K562 (cell line): Measurements from ENCODE around the gene RBX1. TPM values are rescaled to one million over a fixed set of nuclear protein-coding genes. Genes with fewer than 3 reads are reported as not detected.

ENCODE experiments used
- ATF1 ChIP-seq, 2 experiments: fragments of 450-650 bp in 1 of 2; IDR thresholded peaks; 2 replicates each; pipeline ENCODE4 v1.6.1; 2016; ENCODE audit warnings: missing compliant biosample characterization in 1 of 2, missing genetic modification characterization in 1 of 2
- EP400 ChIP-seq: fragments of 450-650 bp; IDR thresholded peaks from 2 replicates; pipeline ENCODE4 v1.6.1; 2017; ENCODE audit warnings: antibody characterized with exemption, mild to moderate bottlenecking, moderate library complexity
- MTA1 ChIP-seq: fragments of 450-650 bp; IDR thresholded peaks from 2 replicates; pipeline ENCODE4 v1.6.1; 2017; ENCODE audit warnings: borderline replicate concordance
- NCOA6 ChIP-seq: fragments of 450-650 bp; IDR thresholded peaks from 2 replicates; pipeline ENCODE4 v1.6.1; 2017; ENCODE audit warnings: mild to moderate bottlenecking
- NONO ChIP-seq, 2 experiments: fragments of 200-400 bp in 1 of 2; fragments of 450-650 bp in 1 of 2; formaldehyde crosslinking in 1 of 2; IDR thresholded peaks; 2 replicates each; pipeline ENCODE4 v1.6.1; 2017; ENCODE audit warnings: low read depth in 2 of 2, mild to moderate bottlenecking in 2 of 2, moderate library complexity in 2 of 2, low read length in 1 of 2
- PTRF ChIP-seq: fragments of 450-650 bp; IDR thresholded peaks from 2 replicates; pipeline ENCODE4 v1.6.1; 2016; ENCODE audit warnings: mild to moderate bottlenecking, missing genetic modification characterization, missing compliant biosample characterization
- SAFB2 ChIP-seq: fragments of 200-400 bp; formaldehyde crosslinking; IDR thresholded peaks from 2 replicates; pipeline ENCODE4 v1.6.1; 2018; ENCODE audit warnings: borderline replicate concordance, low read length, low read depth, moderate library complexity; ENCODE audit not compliant: severe bottlenecking
- TAF1 ChIP-seq: IDR thresholded peaks from 2 replicates; pipeline ENCODE4 v1.6.1; 2011; ENCODE audit warnings: mild to moderate bottlenecking, low read length, moderate library complexity; ENCODE audit not compliant: insufficient read depth, control insufficient read depth, severe bottlenecking; ENCODE audit errors: extremely low read depth
- TBP ChIP-seq: optimal IDR thresholded peaks from 2 replicates; pipeline ENCODE3; 2011; ENCODE audit warnings: low read depth, low read length, improper control_type of control experiment
- YBX1 ChIP-seq: fragments of 450-650 bp; IDR thresholded peaks from 2 replicates; pipeline ENCODE4 v1.7.1; 2016; ENCODE audit warnings: mild to moderate bottlenecking
- ZBTB17 ChIP-seq: fragments of 450-650 bp; formaldehyde crosslinking; IDR thresholded peaks from 2 replicates; pipeline ENCODE4 v1.4.0; 2020; ENCODE audit warnings: mild to moderate bottlenecking
- ZNF174 ChIP-seq: fragments of 250-450 bp; sonication (Bioruptor Pico); IDR thresholded peaks from 2 replicates; pipeline ENCODE4 v1.4.0; 2020; ENCODE audit warnings: mild to moderate bottlenecking
- ZNF197 ChIP-seq: fragments of 200-800 bp; sonication (Bioruptor generic); IDR thresholded peaks from 2 replicates; pipeline ENCODE4 v1.6.1; 2016; ENCODE audit warnings: low read depth, missing genetic modification characterization, missing compliant biosample characterization
- ZNF212 ChIP-seq: fragments of 450-650 bp; formaldehyde crosslinking; IDR thresholded peaks from 2 replicates; pipeline ENCODE4 v1.4.0; 2020; ENCODE audit warnings: mild to moderate bottlenecking
- ZNF354B ChIP-seq: fragments of 250-450 bp; sonication (Bioruptor Pico); IDR thresholded peaks from 2 replicates; pipeline ENCODE4 v1.4.0; 2020
- ZNF717 ChIP-seq: fragments of 250-450 bp; sonication (Bioruptor Pico); IDR thresholded peaks from 2 replicates; pipeline ENCODE4 v1.5.0; 2021
- polyA plus RNA-seq, 8 experiments: library from polyadenylated mRNA; depleted of rRNA in 4 of 8; stranded (reverse) in 5 of 8; unstranded in 3 of 8; fragments of >200 nt; fragmentation: Nextera tagmentation in 2 of 8; fragmentation: Illumina TruSeq in 1 of 8; extraction: Ambion mirVana in 2 of 8; extraction: Trizol in 1 of 8; gene quantifications; 2 replicates each; pipeline versions ENCODE4 v1.2.1 to v1.2.3, GENCODE V29; 2011 to 2014; ENCODE audit warnings: inconsistent platforms in 1 of 8, missing spikeins in 1 of 8
- total RNA-seq, 7 experiments: library from RNA; depleted of rRNA in 6 of 7; stranded (reverse); fragments of >200 nt in 6 of 7; fragmentation: Illumina TruSeq in 2 of 7; extraction: Trizol in 2 of 7; gene quantifications; 2 replicates each; pipeline versions ENCODE4 v1.2.1 to v1.2.3, GENCODE V29; 2011 to 2021; ENCODE audit warnings: low replicate concordance in 1 of 7
- TF ChIP-seq, protein P1 (sequence below): fragments of 450-650 bp; IDR thresholded peaks from 2 replicates; pipeline ENCODE4 v1.6.1; 2014; ENCODE audit warnings: low read depth, mild to moderate bottlenecking, moderate library complexity, borderline replicate concordance
- TF ChIP-seq, protein P2 (sequence below): fragments of 250-450 bp; sonication (Bioruptor Pico); IDR thresholded peaks from 2 replicates; pipeline ENCODE4 v1.4.0; 2020
- TF ChIP-seq, protein P3 (sequence below): sonication (generic); formaldehyde crosslinking; IDR thresholded peaks from 2 replicates; pipeline ENCODE4 v1.8.1; 2023; ENCODE audit warnings: mild to moderate bottlenecking, missing genetic modification reagents
- TF ChIP-seq, protein P4 (sequence below): fragments of 250-450 bp; sonication (Bioruptor Pico); IDR thresholded peaks from 2 replicates; pipeline ENCODE4 v1.5.0; 2020; ENCODE audit warnings: mild to moderate bottlenecking
- TF ChIP-seq, protein P5 (sequence below): fragments of 250-450 bp; sonication (Bioruptor Pico); IDR thresholded peaks from 2 replicates; pipeline ENCODE4 v1.8.0; 2021; ENCODE audit warnings: moderate library complexity, mild to moderate bottlenecking, inconsistent platforms

Gene RBX1
- total and polyA plus RNA-seq, 9 of the 15 experiments (the other 6 are each of a cell fraction or from before 2014, with no cell fraction given) = 44.0 to 259 (median 67.9) TPM

DNA sequence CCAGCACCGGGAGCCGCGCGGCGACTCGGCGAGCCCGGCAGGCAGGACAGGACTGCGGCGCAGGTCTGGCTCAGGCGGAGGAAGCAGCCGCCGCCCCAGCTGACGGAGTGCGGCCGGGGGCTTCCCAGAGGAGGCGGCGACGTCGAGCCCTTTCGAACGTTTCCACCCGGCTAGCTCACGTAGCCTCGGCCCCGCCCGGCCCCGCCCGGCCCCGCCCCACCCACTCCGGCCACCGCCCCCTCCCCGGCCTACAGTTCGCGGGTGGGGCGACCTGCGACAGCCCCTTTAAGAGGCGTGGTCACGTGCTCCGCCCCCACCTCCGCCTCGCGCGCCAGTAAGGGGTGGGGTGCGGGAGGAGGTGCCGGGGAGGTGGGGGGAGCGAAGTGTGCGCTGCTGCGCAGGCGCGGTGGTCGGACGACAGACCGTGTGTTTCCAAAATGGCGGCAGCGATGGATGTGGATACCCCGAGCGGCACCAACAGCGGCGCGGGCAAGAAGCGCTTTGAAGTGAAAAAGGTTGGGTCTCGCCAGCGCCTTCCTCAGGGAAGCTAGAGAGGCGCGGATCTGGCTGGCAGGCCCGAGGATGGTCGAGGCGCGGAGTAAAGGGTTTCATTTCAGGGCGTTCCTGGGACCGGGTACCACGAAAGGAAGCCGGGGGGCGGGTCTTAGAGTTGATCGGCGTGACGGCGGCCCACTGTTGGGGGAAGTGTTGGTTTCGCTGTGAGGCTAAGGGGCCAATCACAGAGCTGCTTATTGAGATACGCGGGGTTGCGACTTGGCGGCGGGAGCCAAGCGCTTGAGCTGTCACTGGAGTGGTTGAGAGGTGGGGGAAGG lies at the start of gene RBX1 (continued):
- TF ChIP-seq, protein P1, sequence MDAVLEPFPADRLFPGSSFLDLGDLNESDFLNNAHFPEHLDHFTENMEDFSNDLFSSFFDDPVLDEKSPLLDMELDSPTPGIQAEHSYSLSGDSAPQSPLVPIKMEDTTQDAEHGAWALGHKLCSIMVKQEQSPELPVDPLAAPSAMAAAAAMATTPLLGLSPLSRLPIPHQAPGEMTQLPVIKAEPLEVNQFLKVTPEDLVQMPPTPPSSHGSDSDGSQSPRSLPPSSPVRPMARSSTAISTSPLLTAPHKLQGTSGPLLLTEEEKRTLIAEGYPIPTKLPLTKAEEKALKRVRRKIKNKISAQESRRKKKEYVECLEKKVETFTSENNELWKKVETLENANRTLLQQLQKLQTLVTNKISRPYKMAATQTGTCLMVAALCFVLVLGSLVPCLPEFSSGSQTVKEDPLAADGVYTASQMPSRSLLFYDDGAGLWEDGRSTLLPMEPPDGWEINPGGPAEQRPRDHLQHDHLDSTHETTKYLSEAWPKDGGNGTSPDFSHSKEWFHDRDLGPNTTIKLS = peak; percentile 25; the same call in 1 of the 2 replicates
- TF ChIP-seq ZNF354B (CRISPR knock-in tag) = no peak
- TF ChIP-seq, protein P2, sequence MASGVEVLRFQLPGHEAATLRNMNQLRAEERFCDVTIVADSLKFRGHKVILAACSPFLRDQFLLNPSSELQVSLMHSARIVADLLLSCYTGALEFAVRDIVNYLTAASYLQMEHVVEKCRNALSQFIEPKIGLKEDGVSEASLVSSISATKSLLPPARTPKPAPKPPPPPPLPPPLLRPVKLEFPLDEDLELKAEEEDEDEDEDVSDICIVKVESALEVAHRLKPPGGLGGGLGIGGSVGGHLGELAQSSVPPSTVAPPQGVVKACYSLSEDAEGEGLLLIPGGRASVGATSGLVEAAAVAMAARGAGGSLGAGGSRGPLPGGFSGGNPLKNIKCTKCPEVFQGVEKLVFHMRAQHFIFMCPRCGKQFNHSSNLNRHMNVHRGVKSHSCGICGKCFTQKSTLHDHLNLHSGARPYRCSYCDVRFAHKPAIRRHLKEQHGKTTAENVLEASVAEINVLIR (CRISPR knock-in tag) = 0 out of 2 replicates have a peak, but pooled peaks have one; percentile 4
- TF ChIP-seq ZNF174 (CRISPR knock-in tag) = no peak
- TF ChIP-seq, protein P3, sequence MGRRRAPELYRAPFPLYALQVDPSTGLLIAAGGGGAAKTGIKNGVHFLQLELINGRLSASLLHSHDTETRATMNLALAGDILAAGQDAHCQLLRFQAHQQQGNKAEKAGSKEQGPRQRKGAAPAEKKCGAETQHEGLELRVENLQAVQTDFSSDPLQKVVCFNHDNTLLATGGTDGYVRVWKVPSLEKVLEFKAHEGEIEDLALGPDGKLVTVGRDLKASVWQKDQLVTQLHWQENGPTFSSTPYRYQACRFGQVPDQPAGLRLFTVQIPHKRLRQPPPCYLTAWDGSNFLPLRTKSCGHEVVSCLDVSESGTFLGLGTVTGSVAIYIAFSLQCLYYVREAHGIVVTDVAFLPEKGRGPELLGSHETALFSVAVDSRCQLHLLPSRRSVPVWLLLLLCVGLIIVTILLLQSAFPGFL = no peak
- TF ChIP-seq TAF1 = peak; percentile 81
- TF ChIP-seq, protein P4, sequence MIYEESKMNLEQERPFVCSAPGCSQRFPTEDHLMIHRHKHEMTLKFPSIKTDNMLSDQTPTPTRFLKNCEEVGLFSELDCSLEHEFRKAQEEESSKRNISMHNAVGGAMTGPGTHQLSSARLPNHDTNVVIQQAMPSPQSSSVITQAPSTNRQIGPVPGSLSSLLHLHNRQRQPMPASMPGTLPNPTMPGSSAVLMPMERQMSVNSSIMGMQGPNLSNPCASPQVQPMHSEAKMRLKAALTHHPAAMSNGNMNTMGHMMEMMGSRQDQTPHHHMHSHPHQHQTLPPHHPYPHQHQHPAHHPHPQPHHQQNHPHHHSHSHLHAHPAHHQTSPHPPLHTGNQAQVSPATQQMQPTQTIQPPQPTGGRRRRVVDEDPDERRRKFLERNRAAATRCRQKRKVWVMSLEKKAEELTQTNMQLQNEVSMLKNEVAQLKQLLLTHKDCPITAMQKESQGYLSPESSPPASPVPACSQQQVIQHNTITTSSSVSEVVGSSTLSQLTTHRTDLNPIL (CRISPR knock-in tag) = no peak
- TF ChIP-seq ZNF197 (CRISPR knock-in tag) = no peak
- TF ChIP-seq ZNF717 = no peak
- TF ChIP-seq NCOA6 = no peak
- no peak for TF ChIP-seq SAFB2
- TF ChIP-seq, protein P5, sequence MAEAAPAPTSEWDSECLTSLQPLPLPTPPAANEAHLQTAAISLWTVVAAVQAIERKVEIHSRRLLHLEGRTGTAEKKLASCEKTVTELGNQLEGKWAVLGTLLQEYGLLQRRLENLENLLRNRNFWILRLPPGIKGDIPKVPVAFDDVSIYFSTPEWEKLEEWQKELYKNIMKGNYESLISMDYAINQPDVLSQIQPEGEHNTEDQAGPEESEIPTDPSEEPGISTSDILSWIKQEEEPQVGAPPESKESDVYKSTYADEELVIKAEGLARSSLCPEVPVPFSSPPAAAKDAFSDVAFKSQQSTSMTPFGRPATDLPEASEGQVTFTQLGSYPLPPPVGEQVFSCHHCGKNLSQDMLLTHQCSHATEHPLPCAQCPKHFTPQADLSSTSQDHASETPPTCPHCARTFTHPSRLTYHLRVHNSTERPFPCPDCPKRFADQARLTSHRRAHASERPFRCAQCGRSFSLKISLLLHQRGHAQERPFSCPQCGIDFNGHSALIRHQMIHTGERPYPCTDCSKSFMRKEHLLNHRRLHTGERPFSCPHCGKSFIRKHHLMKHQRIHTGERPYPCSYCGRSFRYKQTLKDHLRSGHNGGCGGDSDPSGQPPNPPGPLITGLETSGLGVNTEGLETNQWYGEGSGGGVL (CRISPR knock-in tag) = no peak
- TF ChIP-seq ZNF212 (CRISPR knock-in tag) = no peak
- TF ChIP-seq MTA1 = no peak
- TF ChIP-seq PTRF (tag) = no peak
- peak; percentile 28 to 79; a peak in 1 of 4 replicates for TF ChIP-seq NONO (IDR thresholded peaks at IDR 0.05; ENCODE audit: low read depth in 2 of 2, low read length in 1 of 2)
- TF ChIP-seq EP400 = peak; percentile 93
- peak; percentile 89 for TF ChIP-seq TBP
- TF ChIP-seq ZBTB17 (CRISPR knock-in tag) = no peak
- no peak for TF ChIP-seq ATF1 (CRISPR knock-in tag; IDR thresholded peaks at IDR 0.05)
- peak; percentile 81 for TF ChIP-seq ATF1 (tag; IDR thresholded peaks at IDR 0.05)
- no peak for TF ChIP-seq YBX1
